TTC549 (cell line): ENCODE data around the gene RBM6.
A peak's percentile ranks its signal among the peaks of the same experiment; 100 is the strongest.
"Not testable (repeated sequence)": the region's sequence is repeated elsewhere in the genome, so short reads cannot be mapped to it uniquely, and the experiment has no call there.

ENCODE experiments used
- FAIRE-seq: peaks from 2 replicates; lab custom pipeline; 2012; peaks lifted over from hg19 to GRCh38; lab: Jason Lieb, UNC

Gene RBM6, protein sequence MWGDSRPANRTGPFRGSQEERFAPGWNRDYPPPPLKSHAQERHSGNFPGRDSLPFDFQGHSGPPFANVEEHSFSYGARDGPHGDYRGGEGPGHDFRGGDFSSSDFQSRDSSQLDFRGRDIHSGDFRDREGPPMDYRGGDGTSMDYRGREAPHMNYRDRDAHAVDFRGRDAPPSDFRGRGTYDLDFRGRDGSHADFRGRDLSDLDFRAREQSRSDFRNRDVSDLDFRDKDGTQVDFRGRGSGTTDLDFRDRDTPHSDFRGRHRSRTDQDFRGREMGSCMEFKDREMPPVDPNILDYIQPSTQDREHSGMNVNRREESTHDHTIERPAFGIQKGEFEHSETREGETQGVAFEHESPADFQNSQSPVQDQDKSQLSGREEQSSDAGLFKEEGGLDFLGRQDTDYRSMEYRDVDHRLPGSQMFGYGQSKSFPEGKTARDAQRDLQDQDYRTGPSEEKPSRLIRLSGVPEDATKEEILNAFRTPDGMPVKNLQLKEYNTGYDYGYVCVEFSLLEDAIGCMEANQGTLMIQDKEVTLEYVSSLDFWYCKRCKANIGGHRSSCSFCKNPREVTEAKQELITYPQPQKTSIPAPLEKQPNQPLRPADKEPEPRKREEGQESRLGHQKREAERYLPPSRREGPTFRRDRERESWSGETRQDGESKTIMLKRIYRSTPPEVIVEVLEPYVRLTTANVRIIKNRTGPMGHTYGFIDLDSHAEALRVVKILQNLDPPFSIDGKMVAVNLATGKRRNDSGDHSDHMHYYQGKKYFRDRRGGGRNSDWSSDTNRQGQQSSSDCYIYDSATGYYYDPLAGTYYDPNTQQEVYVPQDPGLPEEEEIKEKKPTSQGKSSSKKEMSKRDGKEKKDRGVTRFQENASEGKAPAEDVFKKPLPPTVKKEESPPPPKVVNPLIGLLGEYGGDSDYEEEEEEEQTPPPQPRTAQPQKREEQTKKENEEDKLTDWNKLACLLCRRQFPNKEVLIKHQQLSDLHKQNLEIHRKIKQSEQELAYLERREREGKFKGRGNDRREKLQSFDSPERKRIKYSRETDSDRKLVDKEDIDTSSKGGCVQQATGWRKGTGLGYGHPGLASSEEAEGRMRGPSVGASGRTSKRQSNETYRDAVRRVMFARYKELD

DNA sequence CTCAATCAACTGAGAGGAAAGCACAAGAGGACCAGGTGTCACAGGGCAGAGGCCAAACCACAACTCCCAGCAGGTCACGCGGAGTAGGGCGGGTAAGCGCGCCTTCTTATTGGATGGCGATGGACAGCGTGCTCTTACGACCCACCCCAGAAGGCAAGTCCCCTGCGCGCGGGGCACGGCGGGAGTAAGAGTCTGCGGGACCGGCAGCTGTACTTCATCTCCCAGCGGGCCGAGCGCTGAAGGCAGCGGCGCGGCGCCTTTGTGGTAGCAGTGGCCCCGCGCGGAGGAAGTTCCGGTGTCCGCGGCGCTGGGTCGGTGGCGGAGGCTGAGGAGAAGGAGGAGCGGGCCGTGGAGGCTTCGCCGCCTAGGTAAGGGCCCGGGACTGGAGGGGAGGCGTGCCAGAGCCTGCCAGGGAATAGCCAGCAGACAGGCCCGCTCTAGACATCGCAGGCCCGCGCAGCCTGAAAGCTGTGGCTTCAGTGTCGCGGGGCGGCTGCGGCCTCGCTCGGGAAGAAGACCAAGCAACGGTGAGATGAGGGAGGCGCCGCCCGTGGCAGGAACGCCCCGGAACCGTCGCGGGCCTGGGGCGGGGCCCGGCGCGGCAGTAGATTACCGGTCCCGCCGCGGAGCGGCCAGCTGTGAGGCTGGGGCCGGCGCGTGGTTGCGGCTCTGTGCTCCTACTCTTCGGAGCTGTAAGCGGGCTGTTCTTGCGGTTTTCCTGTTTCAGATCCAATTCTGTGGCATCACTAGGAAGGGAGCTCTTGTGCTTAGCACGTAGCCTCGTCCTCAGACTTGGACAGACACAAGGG, at the start of gene RBM6:
Gene RBM6 (plus strand): TSS at position 293 of the 809 bp plus-strand sequence. CDS start 22,492 bp downstream, outside the sequence.
- peak; percentile 80 for FAIRE-seq

DNA sequence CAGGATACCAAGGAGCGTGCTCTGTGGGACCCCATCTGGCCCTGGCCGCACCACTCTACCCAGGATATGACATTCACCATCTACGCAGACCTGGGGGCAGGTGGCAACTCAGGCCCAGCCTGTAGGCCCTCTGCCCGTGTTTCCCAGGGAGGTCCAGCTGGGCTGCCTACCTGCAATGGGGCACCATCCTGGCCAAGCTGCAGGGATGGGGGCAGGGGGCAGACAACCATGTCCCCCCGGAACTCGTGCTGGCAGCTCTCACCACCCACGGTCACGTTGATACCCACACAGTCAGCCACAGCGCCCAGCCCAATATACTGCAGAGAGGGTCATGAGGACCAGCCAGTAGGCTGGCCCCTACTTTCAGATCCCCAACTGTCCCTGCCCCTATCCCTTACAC, 44.2 kb upstream of the RBM6 start:
- no peak for FAIRE-seq

DNA sequence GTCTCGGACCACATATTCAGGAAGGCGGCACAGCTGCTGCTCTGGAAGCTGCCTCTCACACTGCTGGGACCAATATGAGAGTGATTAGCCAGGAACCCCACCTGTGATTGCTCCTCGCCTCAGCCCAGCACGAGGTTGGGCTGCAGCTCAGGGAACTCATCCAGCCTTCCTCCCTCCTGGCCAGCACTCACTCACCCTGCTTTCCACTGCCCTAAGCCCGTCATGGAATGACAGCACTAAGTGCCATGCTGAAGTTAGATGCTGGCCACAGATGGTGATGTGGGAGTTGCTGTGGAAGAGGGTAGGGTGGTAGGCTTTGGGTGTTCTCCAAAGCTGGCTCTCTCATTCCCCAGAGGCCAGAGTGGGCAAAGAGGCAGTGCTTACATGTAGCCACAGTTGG, 43.6 kb upstream of the RBM6 start:
- FAIRE-seq, result no peak

DNA sequence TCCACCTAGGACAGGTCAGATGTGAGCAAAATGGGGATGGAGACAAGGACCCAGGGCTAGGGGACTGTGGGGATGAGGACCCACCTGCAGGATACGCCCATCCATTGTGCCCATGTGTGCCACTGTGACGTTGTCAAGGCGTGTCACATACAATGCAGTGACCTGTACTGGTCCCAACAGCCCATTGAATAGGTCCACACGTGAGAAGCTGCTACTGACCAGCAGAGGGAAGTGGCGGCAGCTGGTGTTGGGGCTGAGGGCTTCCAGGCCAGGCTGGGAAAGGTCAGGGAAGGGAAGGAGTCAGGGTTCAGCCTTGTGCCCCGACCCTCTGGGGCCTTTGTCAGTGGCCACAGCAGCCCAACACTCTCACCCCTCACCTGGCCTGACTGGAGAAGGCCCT, 41.0 kb upstream of the RBM6 start:
- FAIRE-seq, result no peak

DNA sequence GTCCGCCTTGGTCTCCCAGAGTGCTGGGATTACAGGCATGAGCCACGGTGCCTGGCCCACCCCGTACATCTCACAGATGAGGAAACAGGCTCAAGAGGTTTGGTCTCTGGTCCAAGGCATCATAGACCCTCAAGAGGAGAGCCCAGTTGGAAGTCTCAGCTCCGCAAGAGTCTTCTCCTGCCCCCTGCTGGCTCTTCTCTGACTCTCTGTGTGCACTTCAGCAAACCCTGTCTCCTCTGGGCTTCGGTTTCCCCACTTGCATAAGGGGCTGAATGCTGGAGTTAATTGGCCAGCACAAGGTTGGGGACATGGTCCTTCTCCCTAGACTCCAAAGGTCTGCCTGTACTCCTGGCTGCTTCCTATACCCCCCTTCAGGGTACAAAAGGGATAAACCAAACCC, 40.1 kb upstream of the RBM6 start:
- no peak for FAIRE-seq

DNA sequence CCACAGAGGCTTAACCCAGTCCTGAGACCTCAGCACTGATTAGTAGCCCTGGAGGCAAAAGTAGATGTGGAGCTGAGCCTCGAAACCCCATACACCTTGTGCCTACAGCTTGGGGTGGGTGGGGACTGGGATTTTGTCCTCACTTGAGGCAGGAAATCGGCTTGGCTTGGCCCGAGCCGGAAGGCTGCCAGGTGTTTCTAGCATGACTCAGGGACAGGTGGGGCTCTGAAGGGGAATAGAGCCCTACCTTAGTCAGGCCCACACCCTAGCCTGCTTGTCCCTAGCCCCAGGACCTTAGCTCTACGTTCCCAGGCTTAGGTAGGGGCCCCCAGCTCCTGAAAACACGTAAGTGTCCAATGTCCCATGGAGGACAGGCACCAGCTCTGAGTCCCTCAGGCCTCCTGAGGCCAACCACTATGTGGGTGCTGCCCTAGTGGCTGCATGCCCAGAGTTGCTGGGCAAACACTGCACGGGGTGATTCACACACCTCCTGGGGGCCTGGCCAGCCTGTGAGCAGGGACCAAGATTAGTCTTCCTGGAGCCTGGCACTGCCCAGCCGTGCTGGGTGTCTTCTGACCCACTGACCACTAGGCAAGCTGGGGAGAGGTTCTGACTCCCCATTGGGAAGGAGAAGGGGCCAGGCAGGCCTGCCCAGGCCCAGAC, 39.3 kb upstream of the RBM6 start:
- no peak for FAIRE-seq

DNA sequence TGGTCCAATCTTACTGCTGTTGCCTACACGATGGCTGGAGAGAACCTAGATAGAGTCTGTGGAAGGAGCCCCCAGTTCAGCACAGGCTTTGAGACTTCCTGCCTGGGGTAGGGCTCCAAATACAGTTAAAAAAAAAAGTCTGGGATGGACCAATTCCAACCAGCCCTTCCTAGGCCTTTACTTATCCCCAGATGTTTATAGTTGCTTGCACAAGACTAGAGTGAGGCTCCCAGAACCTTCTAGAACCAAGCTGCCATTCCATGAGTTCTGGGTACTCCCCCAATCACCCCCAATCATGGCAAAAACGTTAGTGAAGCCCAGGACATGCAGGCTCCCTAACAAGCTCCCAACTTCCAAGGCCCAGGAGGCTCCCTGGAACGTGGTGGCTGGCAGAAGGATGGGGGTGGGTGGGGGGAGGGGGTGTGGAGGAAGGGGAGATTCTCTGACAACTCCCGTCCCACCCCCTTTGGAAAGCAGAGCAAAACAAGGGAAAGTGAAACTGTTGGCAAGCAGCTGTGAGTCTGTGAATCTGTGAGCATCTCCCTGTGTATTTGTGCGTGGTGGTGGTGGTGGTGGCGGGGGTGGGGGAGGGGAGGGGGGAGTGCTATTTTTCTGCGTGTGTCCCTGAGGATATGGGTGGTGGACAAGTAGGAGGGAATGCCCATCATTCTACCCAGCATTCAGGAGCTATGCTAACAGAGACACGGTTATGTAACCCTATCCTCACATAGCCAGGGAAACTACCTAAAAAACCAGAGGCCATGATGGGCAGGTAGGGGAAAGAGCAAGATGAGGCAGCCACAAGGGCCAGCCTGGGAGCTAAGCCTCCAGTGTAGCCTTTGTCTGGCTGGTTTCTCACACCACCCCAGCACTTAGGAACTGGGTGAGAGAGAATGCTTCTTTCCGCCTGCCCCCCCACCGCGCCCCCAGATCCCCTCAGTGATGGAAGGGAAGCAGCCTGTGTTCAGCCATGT, 38.3 kb upstream of the RBM6 start:
- FAIRE-seq, result no peak

DNA sequence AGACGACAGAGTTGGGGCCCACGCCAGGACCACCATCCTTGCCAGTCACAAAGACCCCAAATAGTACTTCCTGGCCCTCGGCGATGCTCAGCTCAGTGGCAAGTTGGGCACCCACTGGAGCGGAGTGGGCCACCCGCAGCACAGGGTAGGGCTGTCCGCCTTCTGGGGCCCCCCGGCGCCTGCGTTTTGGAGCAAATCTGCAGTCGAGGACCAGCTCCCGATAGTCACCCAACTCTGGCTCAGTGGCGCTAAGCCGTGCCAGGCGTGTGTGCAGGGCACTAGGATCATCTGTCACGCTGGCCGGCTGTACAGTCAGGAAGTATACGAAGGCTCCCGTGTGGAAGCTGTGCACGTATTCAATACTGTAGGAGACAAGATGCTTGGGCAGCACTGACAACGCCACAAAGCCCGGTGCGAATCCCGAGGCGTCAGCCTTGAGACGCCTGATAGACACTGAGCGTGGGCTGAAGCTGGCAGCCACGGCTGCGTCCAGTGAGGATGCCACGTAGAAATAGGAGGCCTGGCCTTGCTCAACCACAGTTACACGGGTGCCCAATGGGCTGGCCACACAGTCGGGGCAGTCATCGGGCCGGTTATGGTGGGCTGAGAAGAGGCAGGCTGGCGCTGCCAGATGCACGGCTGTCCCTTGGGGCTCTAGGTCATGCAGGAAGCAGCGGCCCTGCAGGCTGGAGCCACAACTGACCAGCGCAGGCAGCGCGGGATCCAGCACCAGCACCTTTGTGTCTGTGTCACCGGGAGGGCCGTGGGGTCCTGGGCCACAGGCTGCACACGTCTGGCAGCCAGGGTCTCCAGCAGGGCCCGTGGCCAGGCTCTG, 37.2 kb upstream of the RBM6 start:
- FAIRE-seq, result no peak

DNA sequence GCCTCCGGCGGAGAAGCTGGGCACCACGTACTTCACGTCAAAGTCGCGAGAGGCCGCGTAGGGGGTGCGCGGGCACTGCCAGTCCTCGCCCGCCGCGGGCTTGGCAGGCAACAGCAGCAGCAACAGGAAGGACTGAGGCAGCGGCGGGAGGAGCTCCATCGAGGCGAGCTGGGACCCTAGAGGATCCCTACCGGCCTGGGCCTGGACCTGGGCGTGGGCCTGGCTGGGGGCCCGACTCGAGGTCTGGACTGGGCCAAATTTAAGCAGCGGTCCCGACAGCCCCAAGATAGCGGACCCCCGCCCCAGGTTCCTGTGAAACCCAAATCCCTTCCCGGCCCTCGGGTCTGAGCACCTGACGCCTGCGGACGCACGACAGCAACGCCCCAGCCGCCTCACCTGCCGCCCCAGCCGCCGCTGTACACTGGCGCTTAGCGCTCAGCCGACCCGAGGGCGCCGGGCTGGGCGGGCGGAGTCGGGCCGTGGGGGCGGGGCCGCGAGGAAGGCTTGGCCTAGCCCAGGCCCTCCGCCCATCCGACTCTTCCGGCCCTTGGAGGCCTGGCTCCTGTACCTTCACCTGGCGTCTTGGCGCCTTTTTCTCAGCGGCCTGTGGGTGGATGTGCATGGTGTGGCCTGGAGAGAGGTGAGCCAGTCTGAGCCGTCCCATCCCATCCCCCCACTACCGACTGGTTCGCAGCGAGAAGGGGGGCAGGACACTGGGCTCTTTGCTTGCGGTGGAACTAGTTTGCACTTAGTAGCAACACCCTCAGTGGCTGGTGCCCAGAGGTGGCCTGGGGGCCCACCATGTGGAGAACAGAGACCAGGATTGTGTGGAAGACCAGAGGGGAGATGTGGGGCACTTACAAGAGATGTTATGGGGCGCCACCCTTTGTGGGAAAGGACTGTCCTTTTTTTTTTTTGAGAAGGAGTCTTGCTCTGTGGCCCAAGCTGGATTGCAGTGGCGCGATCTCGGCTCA, 36.2 kb upstream of the RBM6 start, which contains the start of gene MST1R:
Gene MST1R (minus strand): TSS at position 423 of the 974 bp plus-strand sequence. CDS start 264 bp downstream, at position 159.
- FAIRE-seq, result no peak

DNA sequence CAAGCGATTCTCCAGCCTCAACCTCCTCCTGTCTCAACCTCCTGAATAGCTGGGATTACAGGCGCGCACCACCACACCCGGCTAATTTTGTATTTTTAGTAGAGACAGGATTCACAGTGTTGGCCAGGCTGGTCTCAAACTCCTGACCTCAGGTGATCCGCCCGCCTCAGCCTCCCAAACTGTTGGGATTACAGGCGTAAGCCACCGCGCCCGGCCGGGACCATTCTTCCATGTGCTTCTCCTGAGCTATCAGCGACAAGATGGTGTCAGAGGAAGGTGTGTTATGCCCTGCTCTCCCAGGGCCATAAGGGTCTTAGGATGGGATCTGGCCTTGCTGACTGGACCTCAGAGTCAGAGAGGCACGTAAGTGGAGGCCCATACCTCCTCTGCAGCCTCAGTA, 35.5 kb upstream of the RBM6 start:
- FAIRE-seq, result not testable (repeated sequence)

DNA sequence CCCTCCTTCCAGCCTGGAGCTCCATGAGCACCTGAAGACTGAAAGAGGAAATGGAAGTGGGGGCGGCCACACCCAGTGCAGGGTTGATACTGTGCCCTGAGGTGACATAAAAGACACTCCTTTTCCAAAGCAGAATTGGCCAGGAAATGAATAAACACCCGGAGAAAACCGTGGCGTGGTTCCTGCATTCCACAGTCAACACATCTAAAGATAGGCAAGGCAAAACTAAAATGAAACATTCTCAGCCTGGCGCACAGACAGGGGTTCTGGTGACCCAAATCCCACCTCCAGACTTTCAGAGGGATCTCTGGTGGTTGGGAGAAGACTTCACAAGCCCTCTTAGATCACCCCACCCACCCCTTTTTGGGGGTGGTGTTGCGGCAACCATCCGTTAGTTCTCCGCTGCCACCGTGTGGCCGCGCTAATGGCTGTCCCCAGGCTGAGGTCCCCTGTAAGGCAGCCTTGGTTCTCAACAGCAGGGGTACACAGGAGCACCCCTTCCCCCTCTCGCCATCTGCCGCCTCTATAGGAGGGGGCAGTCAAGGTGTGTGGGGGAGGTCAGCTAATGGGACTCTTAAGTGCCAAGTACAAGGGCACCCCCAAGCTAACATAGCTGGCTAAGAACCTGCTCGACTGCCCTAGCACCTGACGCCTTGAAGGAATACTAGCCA, 33.7 kb upstream of the RBM6 start:
- FAIRE-seq, result no peak

DNA sequence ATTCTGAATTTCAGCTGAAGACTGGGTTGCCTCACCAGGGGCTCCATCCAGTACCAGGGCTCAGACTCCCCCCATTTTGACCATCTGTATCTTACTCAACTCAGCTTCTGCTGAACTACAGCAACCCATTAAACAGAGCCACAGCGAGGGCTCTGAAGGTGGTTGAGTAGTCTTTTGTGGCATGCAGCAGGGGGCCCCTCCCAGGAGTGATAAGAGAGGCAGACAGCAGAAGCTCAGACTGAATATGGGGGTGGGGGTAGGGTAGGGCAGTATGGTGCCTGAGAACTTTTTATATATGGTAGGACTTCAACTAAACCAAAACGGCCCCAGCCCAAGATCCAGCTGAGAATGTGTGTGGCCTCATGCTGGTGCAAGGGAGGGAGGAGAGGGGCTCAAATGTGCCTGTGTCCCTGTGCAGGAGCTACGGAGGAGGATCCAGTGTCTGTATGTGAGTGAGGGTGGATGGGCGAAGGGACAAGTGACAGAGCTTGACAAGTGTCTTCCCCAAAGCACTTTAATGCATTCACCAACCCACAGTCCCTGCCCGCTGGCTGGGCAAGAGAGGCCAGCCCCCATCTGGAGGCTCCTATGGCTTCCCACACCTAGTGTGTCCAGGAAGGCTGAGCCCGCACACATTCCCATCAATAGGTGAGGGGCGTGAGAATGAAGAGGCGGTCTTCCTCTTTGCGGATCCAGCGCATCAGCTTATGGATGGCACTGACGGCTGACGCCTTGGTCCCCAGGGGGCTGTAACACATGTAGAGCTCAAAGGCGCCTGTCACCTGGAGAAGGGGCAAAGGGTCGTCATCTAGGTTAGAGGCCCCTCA, 31.4 kb upstream of the RBM6 start:
- no peak for FAIRE-seq

DNA sequence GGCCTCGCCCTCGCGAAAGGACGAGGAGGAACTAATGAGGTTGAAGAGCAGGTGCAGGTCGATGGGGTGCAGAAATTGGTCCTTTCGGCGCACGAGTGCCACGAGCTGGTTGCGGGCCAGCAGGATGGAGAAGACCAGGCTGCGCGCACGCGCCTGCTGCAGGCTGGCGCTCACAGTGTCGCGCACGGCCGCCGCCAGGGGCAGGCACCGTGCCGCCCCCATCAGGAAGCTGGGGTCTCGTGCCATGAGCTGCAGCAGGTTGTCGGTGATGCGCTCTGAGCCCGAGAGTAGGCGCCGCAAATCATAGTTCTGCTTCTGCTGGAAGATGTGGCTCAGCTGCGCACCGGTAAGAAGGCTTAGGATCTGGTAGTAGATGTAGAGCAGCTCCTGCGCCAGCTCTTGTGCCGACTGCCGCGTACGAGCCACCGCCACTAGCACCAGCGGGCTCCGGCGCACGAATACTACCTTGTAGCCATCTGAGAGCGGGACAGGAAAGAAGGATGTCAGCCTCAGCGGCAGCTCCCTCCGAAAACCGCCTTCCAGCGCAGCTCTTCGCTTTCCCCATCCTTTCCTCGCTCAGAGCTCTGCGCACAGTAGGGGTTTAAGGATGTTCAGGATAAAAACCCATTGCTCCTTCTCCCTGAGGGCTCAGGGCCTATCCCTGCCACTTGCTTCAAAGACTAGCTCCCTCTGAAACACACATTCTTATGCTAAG, 29.4 kb upstream of the RBM6 start:
- FAIRE-seq, result no peak

DNA sequence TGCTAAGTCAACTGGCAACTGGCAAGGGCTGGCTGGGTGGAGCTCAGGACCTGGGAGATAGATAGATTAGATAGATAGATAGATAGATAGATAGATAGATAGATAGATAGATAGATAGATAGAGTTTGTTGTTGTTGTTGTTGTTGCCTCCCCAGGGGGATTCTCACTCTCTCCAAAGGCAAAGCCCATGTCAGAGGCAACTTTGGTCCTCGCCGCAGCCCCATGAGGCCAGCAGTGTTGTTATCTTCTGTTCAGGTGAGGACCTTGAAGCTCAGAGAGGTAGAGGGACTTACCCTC, 28.9 kb upstream of the RBM6 start:
- FAIRE-seq, result no peak

DNA sequence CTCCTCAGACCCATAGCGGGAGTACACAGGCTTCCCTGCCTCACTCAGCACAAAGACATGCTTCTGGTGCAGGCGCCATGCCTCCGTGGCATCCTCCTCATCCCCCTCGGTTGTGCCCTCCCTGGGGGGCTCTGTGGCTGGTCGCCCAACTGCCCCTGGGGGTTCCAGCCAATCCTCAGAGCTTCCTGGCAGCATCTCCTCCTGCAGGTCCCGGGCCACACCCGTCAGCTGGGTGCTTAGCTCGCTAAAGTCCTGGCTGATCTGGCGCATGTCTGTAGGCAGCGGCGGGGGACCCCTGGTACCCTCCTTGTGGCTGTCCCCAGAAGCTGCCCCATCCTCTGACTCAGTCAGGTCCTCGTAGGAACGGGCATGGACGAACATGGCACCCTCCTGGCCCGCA, 28.3 kb upstream of the RBM6 start:
- no peak for FAIRE-seq

DNA sequence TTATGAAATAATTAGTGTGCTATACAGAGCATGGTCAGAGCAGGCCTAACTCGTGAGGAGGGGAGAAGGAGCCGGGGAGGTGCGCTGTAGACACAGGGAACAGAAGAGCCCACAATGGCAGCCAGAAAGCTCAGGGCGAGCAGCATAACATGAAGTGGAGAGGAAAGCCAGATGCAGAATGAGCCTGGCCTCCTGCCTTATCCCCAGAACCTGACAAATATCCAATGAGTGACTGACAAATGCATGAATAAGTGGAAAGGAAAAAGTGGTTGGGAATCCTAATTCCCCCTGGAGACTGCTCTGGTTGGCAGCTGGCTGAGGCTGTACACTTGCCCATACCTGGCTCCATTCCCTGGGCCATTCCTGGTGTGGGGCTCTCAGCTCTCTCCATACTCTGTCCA, 27.1 kb upstream of the RBM6 start:
- no peak for FAIRE-seq
